ENCODE data around the gene SLC9C2. TPM values are rescaled to one million over a fixed set of nuclear protein-coding genes. Genes with fewer than 3 reads are reported as not detected.
A peak's percentile ranks its signal among the peaks of the same experiment; 100 is the strongest.
"Not testable (repeated sequence)": the region's sequence is repeated elsewhere in the genome, so short reads cannot be mapped to it uniquely, and the experiment has no call there.

Gene SLC9C2
- total RNA-seq, 1 experiment from 2014 or later = not detected

GRCh38 chr1:173529106-173529505 is 73.8 kb downstream of the SLC9C2 start:
- H3K4me1 ChIP-seq (ENCODE audit: low read length) = no peaks in the 10 kb centered on the region
- H3K36me3 ChIP-seq (ENCODE audit: insufficient read depth, low read length) = no peaks in the 10 kb centered on the region
- peak; percentile 7 for DNase-seq
- H3K27me3 ChIP-seq (ENCODE audit: low read length) = no peaks in the 10 kb centered on the region
- no peak overlapping the region for H2AFZ ChIP-seq (ENCODE audit: low read length)
- no peak overlapping the region for H3K27ac ChIP-seq (ENCODE audit: low read length)
- H3K4me2 ChIP-seq (ENCODE audit: low read depth, low read length, poor library complexity, severe bottlenecking) = no peak overlapping the region
- no peaks in the 10 kb centered on the region for H3K9me2 ChIP-seq (replicated peaks; ENCODE audit: insufficient read depth, low read length)
- H3K4me3 ChIP-seq (ENCODE audit: low read length) = no peak overlapping the region
- no peaks in the 10 kb centered on the region for H3K79me2 ChIP-seq (ENCODE audit: low read length)
- H3K9me3 ChIP-seq (ENCODE audit: low read length) = no peaks in the 10 kb centered on the region
- H3K9ac ChIP-seq (ENCODE audit: low read length) = no peak overlapping the region
- H4K20me1 ChIP-seq (ENCODE audit: insufficient read depth, low read depth, low read length) = no peaks in the 10 kb centered on the region

DNA sequence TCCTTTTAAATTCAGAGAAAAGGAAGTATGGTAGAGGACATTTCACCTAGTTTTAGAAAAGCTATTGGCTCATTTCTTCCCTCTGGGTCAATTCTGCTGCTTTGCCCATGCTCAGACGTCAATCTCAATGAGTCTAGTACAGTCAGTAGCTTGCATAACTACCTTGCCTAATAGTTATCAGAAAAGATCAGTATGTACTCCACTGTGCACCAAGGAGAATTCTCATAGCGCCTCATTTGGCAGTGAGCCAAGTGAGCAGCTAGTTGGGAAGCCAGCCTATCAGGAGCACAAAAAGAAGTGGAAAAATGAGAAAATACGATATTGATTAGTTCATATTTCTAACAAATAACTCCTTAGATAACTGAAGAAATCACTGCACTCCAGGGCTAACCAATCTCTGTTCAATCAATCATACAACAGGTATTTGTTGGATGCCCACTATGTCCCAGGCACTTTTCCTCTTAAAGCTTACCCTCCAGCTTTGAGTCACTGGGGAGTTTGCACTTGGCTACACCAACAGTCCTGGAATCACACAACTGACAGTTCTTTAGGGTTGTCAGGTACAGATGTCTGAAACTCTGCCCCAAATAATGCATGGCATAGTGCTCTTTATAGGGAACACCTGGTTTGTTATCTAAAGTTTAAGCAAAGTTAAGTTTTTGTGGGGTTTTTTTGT is 75.6 kb downstream of the SLC9C2 start:
- no peak for DNase-seq
- Histone ChIP-seq H3K4me1 (ENCODE audit: low read length) (no peaks in the 10 kb centered on the region), H3K4me3 (ENCODE audit: low read length) (no peak overlapping the region), H3K27me3 (ENCODE audit: low read length) (no peaks in the 10 kb centered on the region), H4K20me1 (ENCODE audit: insufficient read depth, low read depth, low read length) (no peaks in the 10 kb centered on the region), H3K4me2 (ENCODE audit: low read depth, low read length, poor library complexity, severe bottlenecking) (no peak overlapping the region), H2AFZ (ENCODE audit: low read length) (no peak overlapping the region), H3K9ac (ENCODE audit: low read length) (no peak overlapping the region), H3K9me3 (ENCODE audit: low read length) (no peaks in the 10 kb centered on the region), H3K9me2 (replicated peaks; ENCODE audit: insufficient read depth, low read length) (no peaks in the 10 kb centered on the region), H3K36me3 (ENCODE audit: insufficient read depth, low read length) (no peaks in the 10 kb centered on the region), H3K79me2 (ENCODE audit: low read length) (no peaks in the 10 kb centered on the region), H3K27ac (ENCODE audit: low read length) (no peak overlapping the region)

DNA sequence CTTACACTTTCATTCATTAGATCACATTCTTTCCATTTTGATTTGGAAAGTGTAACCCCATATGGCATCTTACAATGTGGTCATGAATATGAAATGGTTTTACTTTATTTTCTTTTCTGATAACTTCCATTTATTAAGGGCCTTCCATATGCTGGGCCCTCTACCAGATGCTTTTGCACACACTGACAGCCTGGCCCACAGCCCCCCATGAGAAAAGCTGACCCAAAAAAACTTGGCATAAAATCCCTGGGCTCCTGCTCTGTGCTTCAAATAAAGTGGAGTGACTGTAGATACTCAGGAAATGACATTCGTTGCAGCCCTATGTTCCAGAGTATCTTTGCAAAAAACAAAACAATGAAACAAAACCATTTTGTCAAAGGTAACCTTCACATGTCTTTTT is 76.9 kb downstream of the SLC9C2 start:
- H3K4me3 ChIP-seq (ENCODE audit: low read length) = no peak overlapping the region
- no peaks in the 10 kb centered on the region for H3K9me2 ChIP-seq (replicated peaks; ENCODE audit: insufficient read depth, low read length)
- H3K9me3 ChIP-seq (ENCODE audit: low read length) = no peaks in the 10 kb centered on the region
- H3K27me3 ChIP-seq (ENCODE audit: low read length) = no peaks in the 10 kb centered on the region
- H3K36me3 ChIP-seq (ENCODE audit: insufficient read depth, low read length) = no peaks in the 10 kb centered on the region
- no peaks in the 10 kb centered on the region for H3K4me1 ChIP-seq (ENCODE audit: low read length)
- no peak for DNase-seq
- H3K27ac ChIP-seq (ENCODE audit: low read length) = no peak overlapping the region
- no peaks in the 10 kb centered on the region for H3K79me2 ChIP-seq (ENCODE audit: low read length)
- no peaks in the 10 kb centered on the region for H4K20me1 ChIP-seq (ENCODE audit: insufficient read depth, low read depth, low read length)
- no peak overlapping the region for H3K9ac ChIP-seq (ENCODE audit: low read length)
- H2AFZ ChIP-seq (ENCODE audit: low read length) = no peak overlapping the region
- H3K4me2 ChIP-seq (ENCODE audit: low read depth, low read length, poor library complexity, severe bottlenecking) = no peak overlapping the region

GRCh38 chr1:173523329-173523728 is 79.5 kb downstream of the SLC9C2 start:
- no peak overlapping the region for H3K4me2 ChIP-seq (ENCODE audit: low read depth, low read length, poor library complexity, severe bottlenecking)
- H3K4me1 ChIP-seq (ENCODE audit: low read length) = no peaks in the 10 kb centered on the region

DNA sequence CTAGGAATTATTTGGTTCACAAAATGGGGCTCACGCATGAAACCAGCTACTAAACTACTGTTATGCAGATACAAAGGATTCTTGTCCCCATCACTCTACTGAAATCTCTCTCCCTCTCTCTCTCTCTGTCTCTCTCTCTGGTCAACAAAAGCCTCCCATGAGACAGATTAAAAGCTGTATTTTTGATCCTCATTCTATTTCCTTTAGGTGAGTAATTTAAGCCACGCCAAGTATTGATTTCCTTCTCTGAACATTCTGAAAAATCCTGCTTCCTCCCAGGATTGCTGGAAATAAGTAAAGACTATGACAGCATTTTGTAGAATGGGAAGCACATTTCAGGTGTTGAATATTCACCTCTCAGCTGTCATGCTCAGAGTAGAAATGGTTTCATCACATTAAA is 82.1 kb downstream of the SLC9C2 start:
- no peak overlapping the region for H3K27ac ChIP-seq (ENCODE audit: low read length)
- H3K9me2 ChIP-seq (replicated peaks; ENCODE audit: insufficient read depth, low read length) = no peaks in the 10 kb centered on the region
- H3K9me3 ChIP-seq (ENCODE audit: low read length) = no peaks in the 10 kb centered on the region
- no peaks in the 10 kb centered on the region for H3K4me1 ChIP-seq (ENCODE audit: low read length)
- DNase-seq = no peak
- no peak overlapping the region for H2AFZ ChIP-seq (ENCODE audit: low read length)
- no peak overlapping the region for H3K4me3 ChIP-seq (ENCODE audit: low read length)
- H3K9ac ChIP-seq (ENCODE audit: low read length) = no peak overlapping the region
- no peak overlapping the region for H3K4me2 ChIP-seq (ENCODE audit: low read depth, low read length, poor library complexity, severe bottlenecking)
- H3K27me3 ChIP-seq (ENCODE audit: low read length) = no peaks in the 10 kb centered on the region
- H3K79me2 ChIP-seq (ENCODE audit: low read length) = no peaks in the 10 kb centered on the region
- H3K36me3 ChIP-seq (ENCODE audit: insufficient read depth, low read length) = no peaks in the 10 kb centered on the region
- no peaks in the 10 kb centered on the region for H4K20me1 ChIP-seq (ENCODE audit: insufficient read depth, low read depth, low read length)

More at GRCh38 chr1:173523329-173523728, 79.5 kb downstream of the SLC9C2 start:
- no peaks in the 10 kb centered on the region for H3K79me2 ChIP-seq (ENCODE audit: low read length)
- H3K9me3 ChIP-seq (ENCODE audit: low read length) = no peaks in the 10 kb centered on the region
- no peaks in the 10 kb centered on the region for H3K9me2 ChIP-seq (replicated peaks; ENCODE audit: insufficient read depth, low read length)
- H3K9ac ChIP-seq (ENCODE audit: low read length) = no peak overlapping the region
- DNase-seq = no peak
- no peaks in the 10 kb centered on the region for H3K27me3 ChIP-seq (ENCODE audit: low read length)
- H3K27ac ChIP-seq (ENCODE audit: low read length) = no peak overlapping the region
- H2AFZ ChIP-seq (ENCODE audit: low read length) = no peak overlapping the region
- H3K4me3 ChIP-seq (ENCODE audit: low read length) = no peak overlapping the region
- no peaks in the 10 kb centered on the region for H4K20me1 ChIP-seq (ENCODE audit: insufficient read depth, low read depth, low read length)
- H3K36me3 ChIP-seq (ENCODE audit: insufficient read depth, low read length) = no peaks in the 10 kb centered on the region

DNA sequence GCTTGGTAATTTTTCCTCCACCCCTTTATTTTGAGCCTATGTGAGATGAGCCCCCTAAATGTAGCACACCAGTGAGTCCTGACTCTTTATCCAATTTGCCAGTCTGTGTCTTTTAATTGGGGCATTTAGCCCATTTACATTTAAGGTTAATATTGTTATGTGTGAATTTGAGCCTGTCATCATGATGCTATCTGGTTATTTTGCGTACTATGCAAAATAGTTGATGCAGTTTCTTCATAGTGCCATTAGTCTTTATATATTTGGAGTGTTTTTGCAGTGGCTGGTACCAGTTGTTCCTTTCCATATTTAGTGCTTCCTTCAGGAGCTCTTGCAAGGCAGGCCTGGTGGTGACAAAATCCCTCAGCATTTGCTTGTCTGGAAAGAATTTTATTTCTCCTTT is 88.4 kb downstream of the SLC9C2 start:
- H2AFZ ChIP-seq (ENCODE audit: low read length); H3K9me2 ChIP-seq (replicated peaks; ENCODE audit: insufficient read depth, low read length); H3K4me1 ChIP-seq (ENCODE audit: low read length); H3K36me3 ChIP-seq (ENCODE audit: insufficient read depth, low read length); H3K9ac ChIP-seq (ENCODE audit: low read length); H3K27me3 ChIP-seq (ENCODE audit: low read length); H3K9me3 ChIP-seq (ENCODE audit: low read length); DNase-seq; H3K27ac ChIP-seq (ENCODE audit: low read length); H3K4me2 ChIP-seq (ENCODE audit: low read depth, low read length, poor library complexity, severe bottlenecking); H3K4me3 ChIP-seq (ENCODE audit: low read length); H3K79me2 ChIP-seq (ENCODE audit: low read length); H4K20me1 ChIP-seq (ENCODE audit: insufficient read depth, low read depth, low read length): not testable (repeated sequence)

DNA sequence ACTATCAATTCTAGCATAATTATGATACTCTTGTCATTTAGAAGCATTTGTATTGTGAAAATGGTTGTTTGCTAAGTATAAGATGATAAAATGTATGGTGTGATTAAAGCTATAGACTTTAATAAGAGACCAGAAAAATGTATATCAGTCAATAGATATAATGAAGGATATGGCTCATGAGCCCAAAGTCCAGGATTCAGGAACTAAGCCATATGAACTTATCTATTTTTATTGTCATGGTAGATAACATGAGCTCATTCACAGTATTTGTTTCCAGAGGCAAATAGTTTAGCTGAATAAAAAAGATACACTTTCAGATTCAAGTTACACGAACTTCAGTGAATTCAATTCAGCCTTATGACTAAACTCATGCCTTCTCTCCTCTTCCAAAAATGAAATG is 93.1 kb downstream of the SLC9C2 start:
- H3K9me2 ChIP-seq (replicated peaks; ENCODE audit: insufficient read depth, low read length) = no peaks in the 10 kb centered on the region
- H3K27ac ChIP-seq (ENCODE audit: low read length) = no peak overlapping the region
- no peaks in the 10 kb centered on the region for H4K20me1 ChIP-seq (ENCODE audit: insufficient read depth, low read depth, low read length)
- H3K27me3 ChIP-seq (ENCODE audit: low read length) = no peaks in the 10 kb centered on the region
- DNase-seq = no peak
- no peak overlapping the region for H3K9ac ChIP-seq (ENCODE audit: low read length)
- no peaks in the 10 kb centered on the region for H3K36me3 ChIP-seq (ENCODE audit: insufficient read depth, low read length)
- H3K79me2 ChIP-seq (ENCODE audit: low read length) = no peaks in the 10 kb centered on the region
- H3K9me3 ChIP-seq (ENCODE audit: low read length) = no peaks in the 10 kb centered on the region
- H3K4me3 ChIP-seq (ENCODE audit: low read length) = no peak overlapping the region
- H2AFZ ChIP-seq (ENCODE audit: low read length) = no peak overlapping the region
- no peak overlapping the region for H3K4me2 ChIP-seq (ENCODE audit: low read depth, low read length, poor library complexity, severe bottlenecking)
- peaks cover 5% of the 10 kb centered on the region for H3K4me1 ChIP-seq (ENCODE audit: low read length)

- H3K4me3 ChIP-seq (ENCODE audit: low read length) = no peak overlapping the region
- no peak for DNase-seq
- H3K27ac ChIP-seq (ENCODE audit: low read length) = no peak overlapping the region
- H3K36me3 ChIP-seq (ENCODE audit: insufficient read depth, low read length) = no peaks in the 10 kb centered on the region
- H2AFZ ChIP-seq (ENCODE audit: low read length) = no peak overlapping the region
- no peak overlapping the region for H3K4me2 ChIP-seq (ENCODE audit: low read depth, low read length, poor library complexity, severe bottlenecking)
- no peak overlapping the region for H3K9ac ChIP-seq (ENCODE audit: low read length)
- H3K79me2 ChIP-seq (ENCODE audit: low read length) = no peaks in the 10 kb centered on the region
- H4K20me1 ChIP-seq (ENCODE audit: insufficient read depth, low read depth, low read length) = no peaks in the 10 kb centered on the region
- H3K4me1 ChIP-seq (ENCODE audit: low read length) = peaks cover 5% of the 10 kb centered on the region
- H3K27me3 ChIP-seq (ENCODE audit: low read length) = no peaks in the 10 kb centered on the region
- no peaks in the 10 kb centered on the region for H3K9me3 ChIP-seq (ENCODE audit: low read length)
- no peaks in the 10 kb centered on the region for H3K9me2 ChIP-seq (replicated peaks; ENCODE audit: insufficient read depth, low read length)
Measured at GRCh38 chr1:173508541-173508940, 94.3 kb downstream of the SLC9C2 start.

DNA sequence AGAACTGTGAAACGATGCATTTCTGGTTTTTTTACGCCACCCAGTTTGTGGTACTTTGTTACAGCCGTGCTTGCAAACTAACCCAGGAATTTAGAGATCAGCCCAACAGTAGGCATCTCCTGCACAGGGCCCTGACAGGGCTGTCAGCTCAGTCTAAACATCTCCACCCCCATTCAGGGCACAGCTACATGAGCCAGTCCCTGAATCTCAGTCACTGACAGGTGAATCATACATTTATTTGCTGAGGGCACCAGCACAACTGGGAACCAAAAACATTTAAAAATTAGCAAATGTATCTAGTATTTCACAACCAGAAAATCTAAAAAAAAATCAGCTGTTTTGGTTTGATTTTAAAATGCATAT is 95.0 kb downstream of the SLC9C2 start:
- Histone ChIP-seq H3K9me2 (replicated peaks; ENCODE audit: insufficient read depth, low read length) (no peaks in the 10 kb centered on the region), H3K4me1 (ENCODE audit: low read length) (peaks cover 5% of the 10 kb centered on the region), H3K79me2 (ENCODE audit: low read length) (no peaks in the 10 kb centered on the region), H4K20me1 (ENCODE audit: insufficient read depth, low read depth, low read length) (no peaks in the 10 kb centered on the region), H3K27ac (ENCODE audit: low read length) (no peak overlapping the region), H3K9ac (ENCODE audit: low read length) (no peak overlapping the region), H2AFZ (ENCODE audit: low read length) (no peak overlapping the region), H3K4me2 (ENCODE audit: low read depth, low read length, poor library complexity, severe bottlenecking) (no peak overlapping the region), H3K36me3 (ENCODE audit: insufficient read depth, low read length) (no peaks in the 10 kb centered on the region), H3K9me3 (ENCODE audit: low read length) (no peaks in the 10 kb centered on the region), H3K4me3 (ENCODE audit: low read length) (no peak overlapping the region), H3K27me3 (ENCODE audit: low read length) (no peaks in the 10 kb centered on the region)
- DNase-seq = no peak

All from Karpas-422 (cell line).